ENCODE data around the gene NAGLU. TPM values are rescaled to one million over a fixed set of nuclear protein-coding genes. Genes with fewer than 3 reads are reported as not detected.
"Not testable (repeated sequence)": the region's sequence is repeated elsewhere in the genome, so short reads cannot be mapped to it uniquely, and the experiment has no call there.

Gene NAGLU
- total and polyA plus RNA-seq, 7 donors = 9.1 to 18.1 (median 16.0) TPM

- Histone ChIP-seq H3K27me3 (ENCODE audit: insufficient read depth in 3 of 3, low read length in 2 of 3) (no peaks in the 10 kb centered on the region), H3K4me3 (peak overlapping the region; percentile 92), H3K4me1 (peaks cover 10% of the 10 kb centered on the region), H3K36me3 (ENCODE audit: insufficient read depth in 1 of 2, low read depth in 1 of 2) (peaks cover 0 to 3% of the 10 kb centered on the region in 2 donors), H3K27ac (peak overlapping the region; percentile 88), H3K9me3 (no peaks in the 10 kb centered on the region)
- WGBS, 3 donors = 32 to 50% (median 34%) methylated on average over 16 of the region's 16 CpGs
- intact Hi-C loops (cut with DNase I) = no loop called here
- TF ChIP-seq, protein P1, sequence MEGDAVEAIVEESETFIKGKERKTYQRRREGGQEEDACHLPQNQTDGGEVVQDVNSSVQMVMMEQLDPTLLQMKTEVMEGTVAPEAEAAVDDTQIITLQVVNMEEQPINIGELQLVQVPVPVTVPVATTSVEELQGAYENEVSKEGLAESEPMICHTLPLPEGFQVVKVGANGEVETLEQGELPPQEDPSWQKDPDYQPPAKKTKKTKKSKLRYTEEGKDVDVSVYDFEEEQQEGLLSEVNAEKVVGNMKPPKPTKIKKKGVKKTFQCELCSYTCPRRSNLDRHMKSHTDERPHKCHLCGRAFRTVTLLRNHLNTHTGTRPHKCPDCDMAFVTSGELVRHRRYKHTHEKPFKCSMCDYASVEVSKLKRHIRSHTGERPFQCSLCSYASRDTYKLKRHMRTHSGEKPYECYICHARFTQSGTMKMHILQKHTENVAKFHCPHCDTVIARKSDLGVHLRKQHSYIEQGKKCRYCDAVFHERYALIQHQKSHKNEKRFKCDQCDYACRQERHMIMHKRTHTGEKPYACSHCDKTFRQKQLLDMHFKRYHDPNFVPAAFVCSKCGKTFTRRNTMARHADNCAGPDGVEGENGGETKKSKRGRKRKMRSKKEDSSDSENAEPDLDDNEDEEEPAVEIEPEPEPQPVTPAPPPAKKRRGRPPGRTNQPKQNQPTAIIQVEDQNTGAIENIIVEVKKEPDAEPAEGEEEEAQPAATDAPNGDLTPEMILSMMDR (IDR thresholded peaks at IDR 0.05) = no peak
- peak in 1 of 2 donors; percentile 58 for DNase-seq
- ATAC-seq = peak; percentile 51 to 75 (median 63)
These were observed 17.8 kb downstream of the NAGLU start for GRCh38 chr17:42553866-42554249.

DNA sequence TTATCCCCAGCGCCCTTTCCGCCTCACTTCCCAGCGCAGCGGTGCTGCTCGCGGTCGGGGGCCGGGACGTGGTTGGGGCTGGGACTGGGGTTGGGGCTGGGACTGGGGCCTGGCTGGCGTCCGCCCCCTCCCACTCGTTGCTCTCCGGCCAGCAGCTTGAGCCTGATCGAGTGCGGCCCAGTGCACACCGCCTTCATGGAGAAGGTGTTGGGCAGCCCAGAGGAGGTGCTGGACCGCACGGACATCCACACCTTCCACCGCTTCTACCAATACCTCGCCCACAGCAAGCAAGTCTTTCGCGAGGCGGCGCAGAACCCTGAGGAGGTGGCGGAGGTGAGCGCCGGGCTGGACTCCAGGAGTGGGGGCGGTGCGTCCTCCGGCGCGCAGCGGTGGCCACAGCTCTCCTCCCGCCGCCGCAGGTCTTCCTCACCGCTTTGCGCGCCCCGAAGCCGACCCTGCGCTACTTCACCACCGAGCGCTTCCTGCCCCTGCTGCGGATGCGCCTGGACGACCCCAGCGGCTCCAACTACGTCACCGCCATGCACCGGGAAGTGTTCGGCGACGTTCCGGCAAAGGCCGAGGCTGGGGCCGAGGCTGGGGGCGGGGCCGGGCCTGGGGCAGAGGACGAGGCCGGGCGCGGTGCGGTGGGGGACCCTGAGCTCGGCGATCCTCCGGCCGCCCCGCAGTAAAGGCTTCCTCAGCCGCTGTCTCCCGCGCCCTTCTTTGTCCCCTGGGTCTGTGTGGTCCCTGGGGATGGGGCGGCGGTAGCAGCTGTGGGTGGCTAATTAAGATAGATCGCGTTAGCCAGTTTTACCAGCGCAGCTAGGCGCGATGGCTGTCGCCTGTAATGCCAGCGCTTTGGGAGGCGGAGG is 18.4 kb downstream of the NAGLU start:
- Histone ChIP-seq H3K36me3 (ENCODE audit: insufficient read depth in 1 of 2, low read depth in 1 of 2) (peaks cover 0 to 3% of the 10 kb centered on the region in 2 donors), H3K9me3 (no peaks in the 10 kb centered on the region), H3K27me3 (ENCODE audit: insufficient read depth in 3 of 3, low read length in 2 of 3) (no peaks in the 10 kb centered on the region), H3K4me1 (peaks cover 10% of the 10 kb centered on the region), H3K4me3 (peak overlapping the region; percentile 92), H3K27ac (peak overlapping the region; percentile 88)
- intact Hi-C loops (cut with DNase I) = no loop called here
- peak; percentile 90 to 93 for DNase-seq
- TF ChIP-seq, protein P1 (IDR thresholded peaks at IDR 0.05) = no peak
- 0 to 2% (median 1%) methylated on average over 70 to 82 of the region's 82 CpGs for WGBS, 3 donors
- ATAC-seq = peak; percentile 88 to 94 (median 92)

- TF ChIP-seq, protein P1 (IDR thresholded peaks at IDR 0.05) = no peak
- DNase-seq (no peak), ATAC-seq (peak in 1 of 4 donors; percentile 4)
- peaks cover 0 to 3% of the 10 kb centered on the region in 2 donors for H3K36me3 ChIP-seq (ENCODE audit: insufficient read depth in 1 of 2, low read depth in 1 of 2)
- intact Hi-C loops (cut with DNase I) = no loop called here
- peak overlapping the region; percentile 92 for H3K4me3 ChIP-seq
- 25 to 29% (median 28%) methylated on average over 4 of the region's 4 CpGs for WGBS, 3 donors
- H3K4me1 ChIP-seq = peaks cover 10% of the 10 kb centered on the region
- no peaks in the 10 kb centered on the region for H3K27me3 ChIP-seq (ENCODE audit: insufficient read depth in 3 of 3, low read length in 2 of 3)
- no peaks in the 10 kb centered on the region for H3K9me3 ChIP-seq
- peak overlapping the region; percentile 88 for H3K27ac ChIP-seq
These were observed 19.1 kb downstream of the NAGLU start for GRCh38 chr17:42555122-42555622.

- intact Hi-C loops (cut with DNase I); H3K9me3 ChIP-seq; H3K36me3 ChIP-seq (ENCODE audit: insufficient read depth in 1 of 2, low read depth in 1 of 2); H3K4me3 ChIP-seq; H3K27me3 ChIP-seq (ENCODE audit: insufficient read depth in 3 of 3, low read length in 2 of 3); H3K27ac ChIP-seq; ATAC-seq: not testable (repeated sequence)
- peaks cover 10% of the 10 kb centered on the region for H3K4me1 ChIP-seq
- WGBS, 3 donors = 62 to 69% (median 62%) methylated on average over 5 of the region's 5 CpGs
- peak in 1 of 2 donors; percentile 44 for DNase-seq
These were observed 20.0 kb downstream of the NAGLU start for GRCh38 chr17:42555961-42556617.

DNA sequence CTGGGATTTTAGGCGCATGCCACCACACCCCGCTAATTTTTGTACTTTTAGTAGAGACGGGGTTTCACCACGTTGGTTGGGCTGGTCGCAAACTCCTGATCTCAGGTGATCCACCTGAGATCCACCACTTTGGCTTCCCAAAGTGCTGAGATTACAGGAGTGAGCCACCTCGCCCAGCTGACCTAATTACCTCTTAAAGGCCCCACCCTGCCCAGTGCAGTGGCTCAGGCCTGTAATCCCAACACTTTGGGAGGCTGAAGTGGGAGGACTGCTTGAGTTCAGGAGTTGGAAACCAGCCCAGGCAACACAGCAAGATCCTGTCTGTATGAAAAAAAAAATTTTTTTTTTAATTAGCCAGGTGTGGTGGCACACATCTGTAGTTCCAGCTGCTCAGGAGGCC is 23.0 kb downstream of the NAGLU start:
- Histone ChIP-seq H3K27me3 (ENCODE audit: insufficient read depth in 3 of 3, low read length in 2 of 3) (no peaks in the 10 kb centered on the region), H3K9me3 (no peaks in the 10 kb centered on the region), H3K27ac (peak overlapping the region; percentile 16), H3K36me3 (ENCODE audit: insufficient read depth in 1 of 2, low read depth in 1 of 2) (peaks cover 0 to 3% of the 10 kb centered on the region in 2 donors), H3K4me1 (peaks cover 22% of the 10 kb centered on the region), H3K4me3 (no peak overlapping the region)
- TF ChIP-seq, protein P1 (IDR thresholded peaks at IDR 0.05) = no peak
- 84 to 85% (median 84%) methylated on average over 6 of the region's 6 CpGs for WGBS, 3 donors
- no peak for DNase-seq
- intact Hi-C loops (cut with DNase I) = no loop called here
- no peak for ATAC-seq

All from psoas muscle (tissue), 8 donors.